Measurements from ENCODE around the gene UPK1B.

UPK1B gene

DNA sequence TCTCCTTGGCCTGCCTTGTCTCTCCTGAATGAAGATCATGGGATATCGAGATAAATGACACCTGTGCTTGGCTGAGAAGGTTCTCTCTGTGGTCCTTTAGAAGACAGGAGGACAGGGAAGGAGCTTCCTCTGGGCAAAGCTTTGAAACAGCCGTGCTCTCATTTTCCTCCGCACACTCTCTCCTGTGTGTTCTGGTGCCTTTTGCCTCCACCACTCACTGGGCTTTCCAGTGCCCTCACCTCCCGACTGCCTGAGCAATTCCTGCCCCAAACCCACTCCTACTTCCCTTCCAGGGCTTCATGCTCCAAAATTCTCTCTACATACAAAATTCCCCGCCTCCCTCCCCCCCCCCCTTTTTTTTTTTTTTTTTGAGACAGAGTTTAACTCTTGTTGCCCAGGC is 32.3 kb downstream of the UPK1B start:
- Histone ChIP-seq H3K4me1 (ENCODE audit: control insufficient read depth, insufficient read depth, low read length, poor library complexity, severe bottlenecking) (no peaks in the 10 kb centered on the region), H3K9me3 (ENCODE audit: control insufficient read depth, low read length) (no peaks in the 10 kb centered on the region), H3K4me3 (ENCODE audit: extremely low read depth, insufficient read depth, low read length, poor library complexity, severe bottlenecking) (no peak overlapping the region), H3K36me3 (ENCODE audit: control insufficient read depth, insufficient read depth, low read length) (peaks cover 11% of the 10 kb centered on the region), H3K27ac (ENCODE audit: low read depth, low read length, severe bottlenecking) (no peak overlapping the region)
- WGBS, 2 experiments (ENCODE audit: insufficient coverage in 2 of 2) = 85 to 100% methylated on average over 4 of the region's 5 CpGs

DNA sequence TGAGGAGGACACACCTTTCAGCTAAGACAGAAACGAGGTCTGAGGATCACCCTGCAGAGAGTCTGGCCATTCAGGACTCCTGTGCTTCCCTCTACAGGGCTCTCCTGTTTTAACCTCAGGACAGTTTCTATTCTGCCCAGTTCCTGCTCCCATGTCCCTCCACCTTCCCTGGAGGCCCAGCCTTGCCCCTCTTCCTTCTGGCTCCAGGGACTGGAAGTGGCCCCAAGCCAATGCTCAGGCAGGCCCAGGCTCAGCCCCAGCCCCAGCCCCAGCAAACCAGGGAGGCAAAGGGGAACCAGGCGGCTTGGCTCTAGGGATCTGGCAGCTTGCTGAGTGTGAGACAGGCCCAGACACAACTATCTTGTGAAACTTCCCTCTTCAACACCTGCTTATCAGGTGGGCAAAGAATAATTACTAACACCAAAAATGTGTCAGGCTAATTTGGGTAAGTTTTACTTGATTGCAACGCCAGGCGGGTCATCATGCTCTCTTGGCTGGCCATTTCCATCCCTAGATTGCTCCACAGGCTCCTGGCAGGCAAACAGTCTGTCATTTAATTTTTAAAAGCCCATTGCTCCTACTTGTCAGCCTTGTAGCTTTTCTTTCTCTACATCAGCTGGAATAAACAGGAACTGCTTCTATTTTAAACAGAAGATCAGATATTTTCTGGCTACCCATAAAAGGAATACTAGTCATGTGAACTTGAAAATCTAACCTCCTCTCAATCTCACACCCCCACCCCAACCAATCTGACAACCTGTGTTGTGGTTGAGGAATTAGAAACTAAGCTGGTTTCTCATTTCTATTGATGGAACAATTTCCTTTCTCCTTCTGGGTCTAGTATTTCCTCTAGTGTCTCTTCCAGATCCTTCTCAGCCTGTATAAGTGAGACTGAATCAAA is 33.5 kb downstream of the UPK1B start:
- Histone ChIP-seq H3K4me3 (ENCODE audit: extremely low read depth, insufficient read depth, low read length, poor library complexity, severe bottlenecking) (no peak overlapping the region), H3K27ac (ENCODE audit: low read depth, low read length, severe bottlenecking) (no peak overlapping the region), H3K36me3 (ENCODE audit: control insufficient read depth, insufficient read depth, low read length) (peaks cover 13% of the 10 kb centered on the region), H3K9me3 (ENCODE audit: control insufficient read depth, low read length) (no peaks in the 10 kb centered on the region), H3K4me1 (ENCODE audit: control insufficient read depth, insufficient read depth, low read length, poor library complexity, severe bottlenecking) (no peaks in the 10 kb centered on the region)
- WGBS, 2 experiments (ENCODE audit: insufficient coverage in 2 of 2) = 75 to 77% methylated on average over 3 to 4 of the region's 4 CpGs

DNA sequence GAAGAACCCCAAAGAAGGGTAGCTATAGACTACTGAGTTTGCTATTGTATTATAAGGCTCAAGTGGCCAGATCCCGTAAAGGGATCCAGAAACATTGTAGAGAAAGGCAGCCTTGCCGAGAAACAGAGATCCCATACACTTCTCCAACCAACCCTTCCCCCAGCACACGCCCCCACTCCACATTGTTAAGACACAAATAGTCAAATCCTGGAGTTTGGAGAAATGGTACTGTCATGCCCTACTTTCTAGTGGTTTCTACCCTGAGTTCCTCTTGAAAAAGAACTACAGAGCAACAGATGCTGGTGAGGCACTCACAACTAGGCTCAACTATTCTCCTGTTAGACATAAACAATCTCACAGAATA is 34.1 kb downstream of the UPK1B start:
- no peak overlapping the region for H3K4me3 ChIP-seq (ENCODE audit: extremely low read depth, insufficient read depth, low read length, poor library complexity, severe bottlenecking)
- H3K36me3 ChIP-seq (ENCODE audit: control insufficient read depth, insufficient read depth, low read length) = peaks cover 19% of the 10 kb centered on the region
- H3K27ac ChIP-seq (ENCODE audit: low read depth, low read length, severe bottlenecking) = no peak overlapping the region
- H3K4me1 ChIP-seq (ENCODE audit: control insufficient read depth, insufficient read depth, low read length, poor library complexity, severe bottlenecking) = no peaks in the 10 kb centered on the region
- H3K9me3 ChIP-seq (ENCODE audit: control insufficient read depth, low read length) = no peaks in the 10 kb centered on the region
- 100% methylated on average over 1 to 2 of the region's 3 CpGs for WGBS, 2 experiments (ENCODE audit: insufficient coverage in 2 of 2)

DNA sequence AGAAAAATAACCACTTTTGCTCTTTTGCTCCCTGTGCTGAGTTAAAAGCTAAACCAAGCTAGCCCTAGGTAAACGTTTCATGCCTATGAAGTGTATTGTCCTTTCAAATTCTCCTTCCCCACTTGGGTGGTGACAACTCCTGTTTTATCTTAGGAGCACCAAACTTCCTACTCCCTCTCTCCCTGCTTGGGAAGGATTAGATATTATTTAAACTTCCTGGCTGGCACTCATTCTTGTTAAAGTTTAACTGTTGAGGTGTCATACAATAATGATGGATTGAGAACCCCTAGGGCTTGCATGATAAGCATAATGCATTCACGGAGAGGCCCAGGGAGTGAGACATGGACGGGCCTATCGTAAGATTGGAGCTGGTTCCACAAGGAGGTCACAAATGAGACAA is 37.8 kb downstream of the UPK1B start:
- Histone ChIP-seq H3K9me3 (ENCODE audit: control insufficient read depth, low read length) (no peaks in the 10 kb centered on the region), H3K4me1 (ENCODE audit: control insufficient read depth, insufficient read depth, low read length, poor library complexity, severe bottlenecking) (no peaks in the 10 kb centered on the region), H3K36me3 (ENCODE audit: control insufficient read depth, insufficient read depth, low read length) (peaks cover 50% of the 10 kb centered on the region), H3K27ac (ENCODE audit: low read depth, low read length, severe bottlenecking) (no peak overlapping the region), H3K4me3 (ENCODE audit: extremely low read depth, insufficient read depth, low read length, poor library complexity, severe bottlenecking) (no peak overlapping the region)
- 44 to 54% methylated on average over 3 of the region's 4 CpGs for WGBS, 2 experiments (ENCODE audit: insufficient coverage in 2 of 2)

DNA sequence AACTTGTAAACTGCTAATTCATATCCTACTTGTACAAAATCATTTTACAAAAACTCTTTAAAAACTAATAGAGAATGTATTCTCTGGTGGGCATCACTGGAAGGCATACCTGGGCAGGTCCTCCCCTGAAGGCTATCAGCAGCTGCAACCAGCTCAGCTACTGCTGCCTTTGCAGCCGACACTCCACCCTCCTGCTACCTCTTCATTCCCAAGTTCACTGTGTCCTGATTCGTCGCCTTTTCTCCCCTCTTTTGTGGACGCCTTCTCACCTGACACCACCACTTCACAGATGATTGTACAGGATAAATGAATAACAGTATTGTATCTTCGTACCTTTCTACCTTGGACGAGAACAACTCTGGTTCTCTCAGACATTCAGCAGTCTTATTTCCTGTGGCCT is 38.4 kb downstream of the UPK1B start:
- Histone ChIP-seq H3K27ac (ENCODE audit: low read depth, low read length, severe bottlenecking) (no peak overlapping the region), H3K36me3 (ENCODE audit: control insufficient read depth, insufficient read depth, low read length) (peaks cover 56% of the 10 kb centered on the region), H3K9me3 (ENCODE audit: control insufficient read depth, low read length) (no peaks in the 10 kb centered on the region), H3K4me1 (ENCODE audit: control insufficient read depth, insufficient read depth, low read length, poor library complexity, severe bottlenecking) (no peaks in the 10 kb centered on the region), H3K4me3 (ENCODE audit: extremely low read depth, insufficient read depth, low read length, poor library complexity, severe bottlenecking) (no peak overlapping the region)
- 87 to 92% methylated on average over 3 to 4 of the region's 6 CpGs for WGBS, 2 experiments (ENCODE audit: insufficient coverage in 2 of 2)

DNA sequence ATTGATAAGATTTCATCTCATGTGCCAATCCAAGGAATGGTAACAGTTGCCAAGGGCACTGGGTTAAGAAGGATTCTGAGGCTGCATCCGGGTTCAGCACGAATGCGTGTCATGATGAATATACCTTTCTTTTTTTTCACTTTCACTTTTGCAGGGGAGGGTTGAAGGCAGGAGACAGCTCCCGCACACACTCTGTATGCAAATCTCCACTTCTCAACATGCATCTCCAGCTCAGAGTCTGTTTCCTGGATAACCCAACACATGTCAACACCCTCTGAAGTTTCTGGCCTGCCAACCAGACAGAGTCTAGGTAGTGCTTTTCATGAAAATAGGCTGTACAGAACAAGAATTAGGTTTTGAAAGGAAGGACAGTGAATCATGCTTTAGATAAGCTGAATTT is 45.7 kb downstream of the UPK1B start:
- no peaks in the 10 kb centered on the region for H3K9me3 ChIP-seq (ENCODE audit: control insufficient read depth, low read length)
- H3K27ac ChIP-seq (ENCODE audit: low read depth, low read length, severe bottlenecking) = no peak overlapping the region
- peaks cover 74% of the 10 kb centered on the region for H3K36me3 ChIP-seq (ENCODE audit: control insufficient read depth, insufficient read depth, low read length)
- H3K4me1 ChIP-seq (ENCODE audit: control insufficient read depth, insufficient read depth, low read length, poor library complexity, severe bottlenecking) = no peaks in the 10 kb centered on the region
- H3K4me3 ChIP-seq (ENCODE audit: extremely low read depth, insufficient read depth, low read length, poor library complexity, severe bottlenecking) = no peak overlapping the region
- WGBS, 2 experiments (ENCODE audit: insufficient coverage in 2 of 2) = 100% methylated on average over 2 to 3 of the region's 4 CpGs

DNA sequence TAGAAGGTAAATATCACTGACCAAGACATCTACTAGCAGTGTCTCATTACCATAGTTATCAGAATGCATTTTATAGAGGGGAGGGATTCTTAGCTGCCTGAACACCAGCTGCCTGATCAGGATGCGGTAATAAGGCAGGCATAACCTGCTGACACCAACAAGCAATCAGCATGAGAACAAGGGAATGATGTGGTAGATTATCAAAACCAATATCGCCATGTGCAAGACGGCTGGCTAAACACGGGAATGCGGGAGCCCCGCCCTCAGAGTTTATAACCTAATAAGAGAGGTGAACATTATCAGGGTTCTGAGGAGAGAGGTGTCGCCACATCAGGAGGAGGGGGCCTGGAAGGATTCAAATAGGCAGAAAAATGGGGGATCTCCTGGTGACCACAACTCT is 46.8 kb downstream of the UPK1B start:
- Histone ChIP-seq H3K36me3 (ENCODE audit: control insufficient read depth, insufficient read depth, low read length) (peaks cover 69% of the 10 kb centered on the region), H3K4me1 (ENCODE audit: control insufficient read depth, insufficient read depth, low read length, poor library complexity, severe bottlenecking) (no peaks in the 10 kb centered on the region), H3K27ac (ENCODE audit: low read depth, low read length, severe bottlenecking) (no peak overlapping the region), H3K4me3 (ENCODE audit: extremely low read depth, insufficient read depth, low read length, poor library complexity, severe bottlenecking) (no peak overlapping the region), H3K9me3 (ENCODE audit: control insufficient read depth, low read length) (no peaks in the 10 kb centered on the region)
- 95 to 97% methylated on average over 6 to 7 of the region's 7 CpGs for WGBS, 2 experiments (ENCODE audit: insufficient coverage in 2 of 2)

DNA sequence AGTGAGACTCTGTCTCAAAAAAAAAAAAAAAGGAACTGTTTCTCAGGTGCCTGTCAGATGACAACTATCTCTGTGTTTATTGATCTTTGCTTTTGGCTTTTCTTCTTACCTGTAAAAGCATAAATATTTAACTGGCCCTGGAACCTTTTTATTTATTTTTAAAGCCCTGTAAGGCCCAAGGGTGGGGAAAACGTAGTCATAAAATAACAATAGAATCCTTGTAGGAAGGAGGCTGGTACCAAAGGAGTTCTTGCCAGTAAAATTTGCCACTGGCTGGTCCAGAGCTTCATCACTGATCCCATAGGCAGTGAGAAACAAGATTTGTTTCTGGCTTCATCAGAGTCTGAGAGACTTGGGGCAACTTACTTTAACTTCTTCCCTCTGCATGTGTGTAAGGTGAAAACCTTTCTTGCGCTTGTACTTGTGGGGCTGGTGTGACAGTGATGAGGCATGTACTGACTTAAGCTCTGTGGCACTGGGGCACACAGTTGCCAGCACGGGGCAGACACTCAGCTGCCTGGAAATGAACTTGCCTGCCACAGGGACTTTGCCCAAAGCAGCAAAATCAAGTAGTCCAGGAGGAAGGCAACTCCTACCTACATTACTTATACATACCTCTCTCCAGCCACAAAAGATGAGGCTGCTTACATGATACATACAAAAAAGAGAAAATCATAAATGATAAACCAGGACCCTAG is 47.7 kb downstream of the UPK1B start:
- H3K4me1 ChIP-seq (ENCODE audit: control insufficient read depth, insufficient read depth, low read length, poor library complexity, severe bottlenecking) = no peaks in the 10 kb centered on the region
- H3K27ac ChIP-seq (ENCODE audit: low read depth, low read length, severe bottlenecking) = no peak overlapping the region
- H3K4me3 ChIP-seq (ENCODE audit: extremely low read depth, insufficient read depth, low read length, poor library complexity, severe bottlenecking) = no peak overlapping the region
- H3K36me3 ChIP-seq (ENCODE audit: control insufficient read depth, insufficient read depth, low read length) = peaks cover 66% of the 10 kb centered on the region
- H3K9me3 ChIP-seq (ENCODE audit: control insufficient read depth, low read length) = no peaks in the 10 kb centered on the region
- WGBS, 2 experiments (ENCODE audit: insufficient coverage in 2 of 2) = 69 to 100% methylated on average over 1 to 2 of the region's 3 CpGs

DNA sequence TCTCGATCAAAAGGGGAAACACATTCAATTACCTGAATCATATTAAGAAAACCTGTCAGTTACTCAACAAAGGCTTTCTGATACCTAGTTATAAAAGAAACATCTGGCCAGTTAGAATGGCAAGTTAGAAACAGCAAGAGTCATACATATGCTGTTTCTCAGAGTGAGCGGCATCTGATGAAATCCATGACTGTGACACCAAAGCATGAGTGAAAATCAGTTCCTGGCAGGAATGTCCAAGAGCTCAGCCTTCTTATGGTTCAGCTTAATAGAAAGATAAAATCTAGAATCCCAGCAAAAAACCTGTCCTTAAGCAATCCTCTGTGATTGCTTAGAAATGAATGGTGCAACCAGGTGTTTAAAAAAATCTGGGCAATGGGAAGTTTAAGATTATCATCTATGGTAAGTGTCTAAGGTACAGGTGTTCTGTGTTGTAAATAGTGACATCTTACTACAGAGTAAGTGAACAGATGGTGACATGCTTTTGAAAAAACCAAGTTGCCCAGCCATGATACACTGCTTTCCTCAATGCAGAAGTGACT is 48.5 kb downstream of the UPK1B start:
- H3K9me3 ChIP-seq (ENCODE audit: control insufficient read depth, low read length) = no peaks in the 10 kb centered on the region
- no peak overlapping the region for H3K27ac ChIP-seq (ENCODE audit: low read depth, low read length, severe bottlenecking)
- H3K4me3 ChIP-seq (ENCODE audit: extremely low read depth, insufficient read depth, low read length, poor library complexity, severe bottlenecking) = no peak overlapping the region
- no peaks in the 10 kb centered on the region for H3K4me1 ChIP-seq (ENCODE audit: control insufficient read depth, insufficient read depth, low read length, poor library complexity, severe bottlenecking)
- 88 to 100% methylated on average over 1 of the region's 2 CpGs for WGBS, 2 experiments (ENCODE audit: insufficient coverage in 2 of 2)
- H3K36me3 ChIP-seq (ENCODE audit: control insufficient read depth, insufficient read depth, low read length) = peaks cover 66% of the 10 kb centered on the region

DNA sequence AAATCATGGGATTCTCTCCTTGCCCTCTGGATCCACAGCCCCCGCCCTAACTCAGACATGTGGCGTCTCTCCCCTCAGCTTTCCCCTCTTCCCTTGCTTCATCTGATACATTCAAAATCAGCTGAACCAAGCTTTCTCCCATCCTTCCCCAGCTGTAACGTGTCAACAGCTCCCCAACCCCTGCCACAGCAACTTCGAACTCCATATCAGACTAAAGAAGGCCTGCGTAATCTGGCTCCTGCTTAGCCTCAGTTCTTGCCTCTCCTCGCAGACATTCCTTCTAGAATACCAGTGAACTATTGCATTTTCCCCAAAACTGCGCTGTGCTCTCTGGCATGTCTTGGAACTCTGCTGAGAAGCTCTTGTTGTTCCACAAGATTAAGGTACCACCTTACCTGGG is 49.0 kb downstream of the UPK1B start:
- H3K36me3 ChIP-seq (ENCODE audit: control insufficient read depth, insufficient read depth, low read length) = peaks cover 67% of the 10 kb centered on the region
- H3K9me3 ChIP-seq (ENCODE audit: control insufficient read depth, low read length) = no peaks in the 10 kb centered on the region
- 94 to 97% methylated on average over 6 to 7 of the region's 7 CpGs for WGBS, 2 experiments (ENCODE audit: insufficient coverage in 2 of 2)
- no peak overlapping the region for H3K27ac ChIP-seq (ENCODE audit: low read depth, low read length, severe bottlenecking)
- no peaks in the 10 kb centered on the region for H3K4me1 ChIP-seq (ENCODE audit: control insufficient read depth, insufficient read depth, low read length, poor library complexity, severe bottlenecking)
- H3K4me3 ChIP-seq (ENCODE audit: extremely low read depth, insufficient read depth, low read length, poor library complexity, severe bottlenecking) = no peak overlapping the region

DNA sequence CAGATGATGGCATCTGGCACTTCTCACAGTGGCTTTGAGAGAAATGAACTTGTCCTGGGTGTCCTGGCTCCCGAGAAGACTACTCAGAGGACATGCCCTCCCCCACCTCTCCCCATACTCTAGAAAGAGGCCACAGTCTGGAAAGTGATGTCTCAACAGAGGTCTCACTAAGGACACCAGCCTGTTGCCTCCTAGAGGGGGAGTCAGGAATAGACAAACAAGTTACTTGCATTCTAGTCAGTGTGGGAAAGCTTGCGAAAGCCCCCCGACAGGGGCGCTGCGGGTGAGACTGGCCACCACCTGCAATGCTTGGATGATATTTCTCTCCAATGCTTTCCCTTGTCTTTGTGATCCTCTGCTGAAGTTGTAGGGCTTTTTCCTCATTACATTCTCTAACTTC is 50.1 kb downstream of the UPK1B start:
- Histone ChIP-seq H3K27ac (ENCODE audit: low read depth, low read length, severe bottlenecking) (no peak overlapping the region), H3K4me1 (ENCODE audit: control insufficient read depth, insufficient read depth, low read length, poor library complexity, severe bottlenecking) (no peaks in the 10 kb centered on the region), H3K4me3 (ENCODE audit: extremely low read depth, insufficient read depth, low read length, poor library complexity, severe bottlenecking) (no peak overlapping the region), H3K9me3 (ENCODE audit: control insufficient read depth, low read length) (no peaks in the 10 kb centered on the region), H3K36me3 (ENCODE audit: control insufficient read depth, insufficient read depth, low read length) (peaks cover 69% of the 10 kb centered on the region)
- WGBS, 2 experiments (ENCODE audit: insufficient coverage in 2 of 2) = 92 to 94% methylated on average over 4 of the region's 5 CpGs
